ENCODE measurements around the gene NRXN3.

Gene NRXN3

DNA sequence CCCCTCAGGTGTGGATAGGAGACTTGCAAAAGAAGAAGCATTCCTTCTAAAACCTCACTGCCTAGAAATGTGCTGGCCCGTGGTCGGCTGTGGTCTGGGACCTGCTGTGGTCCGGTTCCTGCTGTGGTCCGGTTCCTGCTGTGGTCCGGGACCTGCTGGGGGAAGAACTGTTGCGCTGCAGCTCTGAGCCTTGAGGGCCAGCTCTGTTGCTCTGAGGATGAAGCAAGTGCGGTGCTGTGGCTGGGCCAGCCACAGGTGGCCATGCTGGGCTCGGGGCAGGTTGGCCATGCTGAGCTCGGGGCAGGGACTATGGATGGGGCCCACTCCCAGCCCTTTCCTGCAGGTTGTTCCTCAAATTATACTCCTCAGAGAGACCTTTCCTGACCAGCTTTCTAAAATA, 5.2 kb downstream of the NRXN3 start:
- DNase-seq, result no peak

DNA sequence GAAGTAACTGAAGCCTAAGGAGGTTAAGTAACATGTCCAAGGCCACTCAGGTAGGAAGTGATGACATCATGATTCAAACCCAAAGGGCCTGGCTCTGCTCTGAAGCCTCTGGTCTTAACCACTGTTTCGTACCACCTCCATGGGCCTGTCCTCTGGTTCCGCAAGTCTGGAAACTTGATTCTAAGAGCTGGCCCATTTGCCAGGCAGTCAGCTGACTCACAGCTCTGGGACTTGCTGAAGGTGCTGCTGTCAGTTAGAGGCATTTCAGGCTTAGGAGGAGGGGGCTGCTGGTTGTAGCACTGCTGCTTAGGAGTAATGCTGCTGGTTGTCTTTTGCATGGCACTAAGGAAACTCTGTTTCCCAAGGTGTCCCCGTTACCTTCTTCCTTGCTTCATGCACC, 7.9 kb downstream of the NRXN3 start:
- no peak for DNase-seq

GRCh38 chr14:78178971-78179370, 8.8 kb downstream of the NRXN3 start:
- no peak for DNase-seq

DNA sequence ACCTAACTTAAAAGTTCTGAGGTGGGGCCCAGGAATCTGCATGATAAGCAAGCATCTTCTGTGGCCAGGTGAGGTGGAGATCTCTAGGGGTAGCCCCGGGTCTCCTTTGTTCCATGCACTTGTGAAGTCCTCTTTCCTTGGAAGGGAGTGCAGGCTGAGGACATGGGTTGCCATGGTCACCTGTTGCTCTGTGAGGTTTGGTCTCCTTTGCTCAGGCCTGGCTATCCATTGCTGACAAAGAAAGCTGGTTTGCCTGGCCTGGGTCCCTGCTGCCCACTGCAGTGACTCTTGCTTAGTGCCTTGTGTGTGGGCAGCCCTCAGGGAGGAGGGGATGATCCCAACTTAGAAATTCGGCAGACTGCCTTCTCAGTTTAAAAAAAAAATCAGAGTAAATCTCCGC, 11.1 kb downstream of the NRXN3 start:
- DNase-seq, result no peak

- no peak for DNase-seq
Observed at GRCh38 chr14:78182722-78183121, 12.5 kb downstream of the NRXN3 start.

DNA sequence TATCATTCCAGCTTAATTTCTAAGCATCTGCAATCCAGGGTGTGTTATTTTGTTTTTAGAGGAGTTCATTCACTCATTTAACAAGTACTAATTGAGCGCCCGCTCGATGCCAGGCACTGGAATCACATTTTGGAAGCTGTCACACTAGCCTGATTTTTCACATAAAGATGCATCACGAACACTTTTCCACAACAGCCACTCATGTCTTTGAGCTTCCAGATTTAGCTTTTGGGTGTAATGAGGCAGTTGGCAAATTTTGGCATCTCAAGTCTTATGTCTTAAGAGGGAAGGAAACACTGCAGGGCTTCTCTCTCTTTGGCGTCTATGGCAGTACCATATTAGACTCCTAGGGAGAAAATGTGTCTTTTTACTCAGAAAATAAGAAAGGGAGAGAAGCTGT, 14.0 kb downstream of the NRXN3 start:
- no peak for DNase-seq

DNA sequence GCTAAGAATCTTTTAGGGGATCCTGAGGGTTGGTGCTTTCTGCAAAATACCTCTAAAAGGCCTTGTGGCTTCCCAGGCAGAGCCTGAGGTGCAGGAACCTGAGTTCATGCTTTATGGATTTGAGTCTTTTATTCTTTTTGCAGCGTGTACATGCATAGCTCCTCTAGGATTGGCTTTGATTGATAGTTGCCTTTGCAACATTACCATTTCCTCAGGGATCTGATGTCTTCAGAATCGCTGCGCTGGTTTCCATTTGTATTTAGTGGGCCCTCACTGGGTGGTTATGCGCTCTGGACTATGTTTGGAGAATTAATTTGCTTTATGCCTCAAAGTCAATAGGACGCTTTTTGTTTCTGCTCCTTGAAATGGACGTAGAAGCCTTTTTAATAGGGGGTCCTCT, 16.1 kb downstream of the NRXN3 start:
- DNase-seq, result no peak

GRCh38 chr14:78188882-78189281, 18.7 kb downstream of the NRXN3 start:
- DNase-seq, result no peak

GRCh38 chr14:78195431-78195830, 25.3 kb downstream of the NRXN3 start:
- DNase-seq, result no peak

- no peak for DNase-seq
Observed at GRCh38 chr14:78196323-78196722, 26.1 kb downstream of the NRXN3 start.

GRCh38 chr14:78197051-78197450, 26.9 kb downstream of the NRXN3 start:
- no peak for DNase-seq

DNA sequence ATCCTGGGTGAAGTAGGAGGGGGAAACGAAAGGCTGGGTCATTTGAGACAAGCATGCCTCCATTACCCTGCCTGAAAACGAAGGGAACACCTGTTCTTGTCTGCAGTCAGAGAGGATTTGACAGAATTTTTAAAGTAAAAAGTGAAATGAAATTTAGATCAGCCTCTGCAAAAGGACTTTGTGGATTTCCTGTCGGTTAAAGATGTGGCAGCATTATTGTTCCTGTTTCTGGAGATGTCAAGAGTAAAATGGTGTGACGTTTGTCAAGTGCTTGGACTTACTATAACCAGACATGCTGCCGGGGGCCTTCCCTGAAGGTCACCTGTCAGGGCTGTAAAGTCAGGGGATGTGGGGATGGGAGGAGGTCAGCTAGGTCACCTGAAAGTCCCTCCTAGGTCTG, 32.0 kb downstream of the NRXN3 start:
- DNase-seq, result no peak

- DNase-seq, result no peak
Observed at GRCh38 chr14:78202976-78203375, 32.8 kb downstream of the NRXN3 start.

DNA sequence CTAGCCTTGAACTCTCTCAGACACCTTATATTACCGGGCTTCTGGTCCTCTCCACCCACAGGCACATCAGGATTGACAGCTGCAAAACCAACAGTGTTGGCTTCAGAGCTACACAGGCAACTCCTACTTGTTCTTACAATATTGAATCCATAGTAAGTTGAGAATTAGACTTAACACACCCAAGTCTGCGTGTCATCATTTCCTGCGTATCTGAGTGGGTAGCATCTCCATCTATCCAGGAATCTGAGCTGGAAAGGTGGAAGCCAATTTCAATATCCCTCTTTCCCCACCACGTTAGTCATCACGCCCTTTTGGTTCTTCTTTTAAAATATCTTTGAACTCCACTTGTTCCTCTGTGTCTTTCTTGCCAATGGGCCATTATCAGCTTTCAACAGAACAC, 37.2 kb downstream of the NRXN3 start:
- DNase-seq, result no peak

DNA sequence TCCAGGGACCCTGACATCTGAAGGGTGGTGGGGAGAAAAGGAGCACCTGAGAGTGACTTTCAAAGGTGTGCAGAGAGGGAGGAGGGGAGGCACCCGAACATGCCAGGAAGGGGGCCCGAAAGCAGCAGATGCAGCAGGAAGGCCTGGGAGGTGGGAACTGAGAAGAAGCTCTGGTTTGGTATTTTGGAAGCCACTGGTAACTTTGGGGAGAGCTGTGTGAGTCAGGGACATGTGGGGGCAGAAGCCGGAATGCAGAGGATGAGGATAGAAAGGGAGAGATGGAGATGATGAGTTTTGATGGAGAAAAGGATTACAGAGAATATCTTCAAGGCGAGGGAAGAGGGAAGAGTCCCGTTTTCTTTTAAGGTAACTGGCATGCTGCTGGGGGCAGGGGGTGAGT, 50.1 kb downstream of the NRXN3 start:
- DNase-seq, result no peak

DNA sequence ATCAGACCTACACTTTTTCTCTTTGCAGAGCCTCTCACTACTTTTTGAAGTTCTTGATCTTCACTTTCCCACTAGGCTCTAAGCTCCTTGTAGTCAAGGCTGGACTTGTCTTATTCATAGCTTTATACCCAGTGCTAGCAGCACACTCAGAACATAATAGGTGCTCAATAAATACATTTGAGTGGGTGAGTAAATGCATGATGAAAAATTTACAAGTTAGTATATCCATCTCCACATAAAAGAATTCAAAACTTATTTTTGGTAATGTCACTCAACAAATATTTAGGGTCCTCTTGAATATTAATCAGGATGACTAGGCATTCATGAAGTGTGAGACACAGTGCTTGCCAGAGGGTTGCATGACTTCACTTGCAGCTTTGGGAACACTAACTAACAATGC, 52.6 kb downstream of the NRXN3 start:
- no peak for DNase-seq

GRCh38 chr14:78227248-78228077, 57.3 kb downstream of the NRXN3 start:
- no peak for DNase-seq

GRCh38 chr14:78228702-78229327, 58.6 kb downstream of the NRXN3 start:
- no peak for DNase-seq

GRCh38 chr14:78232231-78233000, 62.2 kb downstream of the NRXN3 start:
- no peak for DNase-seq

- DNase-seq, result no peak
Observed at GRCh38 chr14:78238141-78238540, 68.0 kb downstream of the NRXN3 start.

GRCh38 chr14:78240567-78240966, 70.4 kb downstream of the NRXN3 start:
- DNase-seq, result no peak

DNA sequence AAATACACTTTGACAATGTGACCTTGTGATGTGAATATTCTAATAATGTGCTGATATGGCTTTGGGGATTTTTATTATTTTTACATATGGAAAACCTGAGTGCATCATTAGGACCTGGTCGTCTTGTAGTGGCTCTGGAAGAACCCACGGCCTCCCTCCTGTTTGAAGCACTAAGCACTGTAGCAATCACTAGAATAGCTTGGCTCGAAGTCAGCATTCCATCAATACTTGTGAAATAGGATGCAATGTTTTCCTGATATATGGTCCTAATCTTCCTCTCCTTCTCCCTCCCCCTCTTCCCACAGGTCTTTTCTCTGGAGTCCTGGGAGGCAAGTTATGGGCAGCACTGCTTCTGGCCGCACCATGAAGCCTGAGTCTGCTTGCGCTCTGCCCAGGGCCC, 71.9 kb downstream of the NRXN3 start:
- no peak for DNase-seq

GRCh38 chr14:78243187-78243586, 73.0 kb downstream of the NRXN3 start:
- DNase-seq, result no peak

DNA sequence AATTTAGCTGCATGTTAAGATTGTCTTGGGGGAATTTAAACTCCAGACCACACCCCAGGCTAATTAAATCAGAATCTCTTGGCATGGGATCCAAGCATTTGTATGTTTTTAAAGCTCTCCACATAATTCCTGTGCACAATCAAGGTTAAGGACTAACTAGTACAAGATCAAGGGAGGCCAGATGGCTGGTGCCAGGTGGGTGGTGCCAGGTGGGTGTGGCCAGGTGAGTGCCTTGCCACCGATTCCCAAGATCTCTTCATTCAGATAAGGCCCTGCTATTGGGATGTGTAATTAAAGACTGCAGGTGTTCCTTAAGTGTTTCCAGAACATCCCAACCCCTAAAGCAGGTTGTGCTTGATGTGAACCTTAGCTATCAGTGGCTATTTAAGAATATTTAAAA, 75.1 kb downstream of the NRXN3 start:
- DNase-seq, result no peak

Measured in CD4-positive, alpha-beta T cell treated with Interleukin-10 for 1 hour (primary cell).